Activated CD8-positive, alpha-beta memory T cell treated with anti-CD3 and anti-CD28 coated beads, Interleukin-2, amount 50 U/mL, for 4 hours (primary cell): ENCODE data around the gene ABCA7.
A peak's percentile ranks its signal among the peaks of the same experiment; 100 is the strongest.
"Not testable (repeated sequence)": the region's sequence is repeated elsewhere in the genome, so short reads cannot be mapped to it uniquely, and the experiment has no call there.

Experiments used
- DNase-seq: peaks from one replicate; pipeline ENCODE4 v3.0.0-alpha.2; 2020

ABCA7 gene

GRCh38 chr19:1106841-1107660 is 67.1 kb downstream of the ABCA7 start:
- no peak for DNase-seq

- no peak for DNase-seq
Measured at GRCh38 chr19:1107661-1108261, 67.9 kb downstream of the ABCA7 start.

- DNase-seq = no peak
Measured at GRCh38 chr19:1108291-1109031, 68.6 kb downstream of the ABCA7 start.

- no peak for DNase-seq
Measured at GRCh38 chr19:1109032-1109551, 69.2 kb downstream of the ABCA7 start.

GRCh38 chr19:1109697-1110671 is 70.1 kb downstream of the ABCA7 start:
- DNase-seq = no peak

- DNase-seq = no peak
Measured at GRCh38 chr19:1110809-1111640, 71.1 kb downstream of the ABCA7 start.

GRCh38 chr19:1111641-1112267 is 71.8 kb downstream of the ABCA7 start:
- DNase-seq = no peak

GRCh38 chr19:1112268-1113029 is 72.5 kb downstream of the ABCA7 start:
- no peak for DNase-seq

GRCh38 chr19:1113030-1113985 is 73.4 kb downstream of the ABCA7 start:
- DNase-seq = peak; percentile 88

GRCh38 chr19:1113986-1114483 is 74.1 kb downstream of the ABCA7 start:
- no peak for DNase-seq

- not testable (repeated sequence) for DNase-seq
Measured at GRCh38 chr19:1114728-1115127, 74.8 kb downstream of the ABCA7 start.
